Pancreas (tissue), 10 donors: ENCODE measurements around the gene THSD4. TPM values are rescaled to one million over a fixed set of nuclear protein-coding genes. Genes with fewer than 3 reads are reported as not detected.

Source experiments
- ATAC-seq, 4 donors: fragments of 200-7000 bp; cut with Tn5 transposase; one replicate each; pipeline versions ENCODE4 v1.8.0 to v1.9.1; 2020; ENCODE audit warnings: mild to moderate bottlenecking in 4 of 4, moderate library complexity in 4 of 4
- DNase-seq, 6 donors: peaks; one replicate each; pipeline ENCODE4 v3.0.0-alpha.2; 2020
- FAIRE-seq: peaks from 2 replicates; lab custom pipeline; 2012; peaks lifted over from hg19 to GRCh38; lab: Jason Lieb, UNC
- H3K27ac ChIP-seq, 4 donors: fragments of 200-600 bp; sonication (generic); 1 replicate in 3 of 4; 2 replicates in 1 of 4; pipeline versions ENCODE4 v1.5.0 to v1.8.0; 2020
- H3K27me3 ChIP-seq, 4 donors: fragments of 200-600 bp; one replicate each; pipeline ENCODE4 v1.8.0; 2021
- H3K36me3 ChIP-seq, 3 donors: fragments of 200-600 bp; sonication (generic) in 1 of 3; one replicate each; pipeline versions ENCODE4 v1.5.0 to v1.8.0; 2020 to 2021
- H3K4me1 ChIP-seq, 3 donors: fragments of 200-600 bp; one replicate each; pipeline ENCODE4 v1.8.0; 2021
- H3K4me3 ChIP-seq, 4 donors: fragments of 200-600 bp; sonication (generic) in 2 of 4; one replicate each; pipeline versions ENCODE4 v1.5.0 to v1.8.0; 2020 to 2021
- H3K9me3 ChIP-seq, 4 donors: fragments of 200-600 bp; one replicate each; pipeline ENCODE4 v1.8.0; 2021
- WGBS, 2 donors: extraction: QIAGEN DNeasy Blood & Tissue Kit; methylation state at CpG; one replicate each; pipeline ENCODE4 v1.1.7; 2013; 5-methylcytosine and 5-hydroxymethylcytosine counted together
- intact Hi-C, 3 donors: fragments of 100-400 bp; cut with DNase I; formaldehyde crosslinking; loops; one replicate each; pipeline versions ENCODE4 v1.11.1 to v1.14.2; 2022
- polyA plus RNA-seq, 2 donors: library from polyadenylated mRNA; stranded (reverse); fragments of 200-250 nt; gene quantifications; one replicate each; pipeline ENCODE4 v1.2.3, GENCODE V29; 2013
- total RNA-seq, 6 donors: library from RNA; stranded (reverse); fragmentation: NEBNext Ultra II Directional in 4 of 6; extraction: Animal tissue kit (Norgen Biotek cat#: 25700) in 4 of 6; gene quantifications; one replicate each; pipeline versions ENCODE4 v1.2.1 to v1.2.4, GENCODE V29; 2021 to 2023
- TF ChIP-seq, protein P1 (sequence below), 4 donors: fragments of 200-600 bp; sonication (generic) in 3 of 4; IDR thresholded peaks; one replicate each; pipeline versions ENCODE4 v1.5.0 to v1.8.0; 2021; ENCODE audit warnings: antibody characterized with exemption in 4 of 4
- donor health status: healthy with polysubstance abuse.
- donor health status: DM: no; HTN: no; CAD: no; lungs with moderate emphysema.
- donor health status: DM: no; HTN: no; CAD: no.
- donor health status: control.
- donor health status: control.
- donor health status: Bipolar disorder and iron deficiency.
- donor health status: DM: yes; HTN: yes; CAD: no.
- donor health status: DM: no; HTN: no; CAD: no.
- donor health status: DM: no; HTN: no; CAD: no.
- donor health status: DM: yes; HTN: yes; CAD: no.

Gene THSD4
- total and polyA plus RNA-seq, 8 donors: 6.0 to 17.8 (median 13.3) TPM

DNA sequence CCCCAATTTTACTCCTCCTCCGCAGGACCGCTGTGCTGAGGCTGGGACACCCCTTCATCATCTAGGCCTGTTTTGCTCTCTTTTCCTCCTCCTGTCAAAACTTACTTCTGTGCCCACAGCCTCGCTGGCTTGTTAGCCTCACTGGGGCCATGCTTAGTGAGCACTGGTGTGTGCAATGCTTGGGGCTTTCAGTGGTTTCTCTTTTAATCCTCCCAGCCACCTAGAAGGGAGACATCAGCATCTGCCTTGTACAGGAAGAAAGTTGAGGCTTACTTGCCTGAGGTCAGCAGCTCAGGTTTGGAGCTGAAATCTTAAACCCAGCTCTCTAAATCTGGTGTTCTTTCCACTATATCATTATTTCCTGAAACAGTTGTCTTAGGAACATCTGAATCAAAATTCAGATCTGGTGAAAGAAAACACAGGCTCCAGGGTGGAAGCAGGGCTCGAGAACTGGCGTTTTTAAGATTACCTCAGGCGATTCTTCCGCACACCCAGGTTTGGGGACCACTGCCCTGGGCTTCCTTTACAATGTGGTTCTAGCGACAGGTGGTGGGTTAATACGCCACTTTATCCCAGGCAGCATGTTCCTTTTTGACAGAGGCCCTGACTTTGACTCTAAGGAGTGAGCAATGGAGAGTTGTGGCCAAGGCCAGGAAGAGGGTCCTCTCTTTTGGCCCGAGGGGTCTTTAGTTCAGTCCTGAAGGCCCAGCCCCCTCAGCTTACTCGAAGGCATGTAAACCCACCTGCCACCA lies 3.8 kb downstream of the THSD4 start:
- DNase-seq: no peak
- no peak overlapping the region for H3K27ac ChIP-seq
- H3K9me3 ChIP-seq: no peaks in the 10 kb centered on the region
- no peak for FAIRE-seq
- no peaks in the 10 kb centered on the region for H3K27me3 ChIP-seq
- intact Hi-C loops: loop anchor here in 2 of 3 donors (5.0 to 10.0 kb wide), 2 partner anchors 323 to 326 kb away; no protein-coding TSS in a partner anchor
- WGBS, 2 donors: 73 to 82% methylated on average over 11 of the region's 11 CpGs
- no peaks in the 10 kb centered on the region for H3K4me1 ChIP-seq
- no peak overlapping the region for H3K4me3 ChIP-seq
- ATAC-seq: no peak
- no peaks in the 10 kb centered on the region for H3K36me3 ChIP-seq
- TF ChIP-seq, protein P1, sequence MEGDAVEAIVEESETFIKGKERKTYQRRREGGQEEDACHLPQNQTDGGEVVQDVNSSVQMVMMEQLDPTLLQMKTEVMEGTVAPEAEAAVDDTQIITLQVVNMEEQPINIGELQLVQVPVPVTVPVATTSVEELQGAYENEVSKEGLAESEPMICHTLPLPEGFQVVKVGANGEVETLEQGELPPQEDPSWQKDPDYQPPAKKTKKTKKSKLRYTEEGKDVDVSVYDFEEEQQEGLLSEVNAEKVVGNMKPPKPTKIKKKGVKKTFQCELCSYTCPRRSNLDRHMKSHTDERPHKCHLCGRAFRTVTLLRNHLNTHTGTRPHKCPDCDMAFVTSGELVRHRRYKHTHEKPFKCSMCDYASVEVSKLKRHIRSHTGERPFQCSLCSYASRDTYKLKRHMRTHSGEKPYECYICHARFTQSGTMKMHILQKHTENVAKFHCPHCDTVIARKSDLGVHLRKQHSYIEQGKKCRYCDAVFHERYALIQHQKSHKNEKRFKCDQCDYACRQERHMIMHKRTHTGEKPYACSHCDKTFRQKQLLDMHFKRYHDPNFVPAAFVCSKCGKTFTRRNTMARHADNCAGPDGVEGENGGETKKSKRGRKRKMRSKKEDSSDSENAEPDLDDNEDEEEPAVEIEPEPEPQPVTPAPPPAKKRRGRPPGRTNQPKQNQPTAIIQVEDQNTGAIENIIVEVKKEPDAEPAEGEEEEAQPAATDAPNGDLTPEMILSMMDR (IDR thresholded peaks at IDR 0.05): no peak

DNA sequence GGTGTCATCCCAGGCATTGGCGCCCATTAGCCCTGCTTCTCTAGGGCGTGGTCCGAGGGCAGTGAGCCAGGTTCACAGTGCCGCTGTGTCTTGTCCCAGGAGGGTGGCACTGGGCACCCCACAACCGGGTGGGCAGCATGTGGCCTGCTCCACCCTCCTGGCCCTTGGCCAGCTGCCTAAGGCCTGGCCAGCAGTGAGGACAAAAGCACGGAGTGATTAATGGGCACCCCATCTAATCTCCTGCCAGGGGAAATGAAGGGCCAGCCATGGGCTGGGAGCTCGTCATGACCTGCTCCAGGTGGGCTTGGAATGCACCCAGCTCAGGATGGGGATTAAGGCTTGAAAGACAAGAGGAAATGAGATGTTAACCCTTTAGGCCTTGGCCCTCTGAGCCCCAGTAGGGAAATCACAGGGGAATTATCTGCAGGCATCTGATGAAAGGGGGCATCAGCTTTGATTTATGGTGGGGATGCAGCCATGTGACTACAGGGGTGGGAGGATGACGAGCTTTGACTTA lies 5.2 kb downstream of the THSD4 start:
- Histone ChIP-seq H3K4me1 (no peaks in the 10 kb centered on the region), H3K4me3 (no peak overlapping the region), H3K36me3 (no peaks in the 10 kb centered on the region), H3K27ac (no peak overlapping the region), H3K27me3 (no peaks in the 10 kb centered on the region), H3K9me3 (no peaks in the 10 kb centered on the region)
- 62 to 67% methylated on average over 8 of the region's 8 CpGs for WGBS, 2 donors
- TF ChIP-seq, protein P1 (IDR thresholded peaks at IDR 0.05): no peak
- ATAC-seq (no peak), FAIRE-seq (no peak), DNase-seq (peak in 1 of 6 donors; percentile 27)
- intact Hi-C loops: no loop called here

DNA sequence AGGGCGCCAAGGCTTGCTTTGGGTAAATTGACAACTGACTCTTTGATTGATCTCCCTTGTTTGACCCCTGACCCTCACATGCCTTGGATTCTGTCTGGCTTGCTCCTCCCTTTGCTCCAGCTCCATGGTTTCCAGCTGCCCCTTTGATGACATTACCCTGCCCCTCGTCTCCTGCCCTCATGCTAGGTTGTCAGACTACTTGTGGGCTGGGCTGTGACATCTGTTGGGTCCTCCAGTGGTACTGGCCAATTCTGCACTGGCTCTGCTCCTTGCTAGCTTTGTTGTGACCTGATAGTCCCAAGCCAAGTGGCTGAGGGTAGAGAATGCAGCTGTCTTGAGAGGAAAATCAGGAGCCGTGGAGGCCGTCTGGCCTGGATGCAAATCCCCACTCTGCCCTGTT lies 6.2 kb downstream of the THSD4 start:
- no peaks in the 10 kb centered on the region for H3K27me3 ChIP-seq
- TF ChIP-seq, protein P1 (IDR thresholded peaks at IDR 0.05): no peak
- FAIRE-seq (no peak), ATAC-seq (no peak), DNase-seq (no peak)
- no peak overlapping the region for H3K4me3 ChIP-seq
- no peak overlapping the region for H3K27ac ChIP-seq
- 65 to 68% methylated on average over 4 of the region's 4 CpGs for WGBS, 2 donors
- H3K36me3 ChIP-seq: no peaks in the 10 kb centered on the region
- H3K4me1 ChIP-seq: no peaks in the 10 kb centered on the region
- intact Hi-C loops: no loop called here
- no peaks in the 10 kb centered on the region for H3K9me3 ChIP-seq

DNA sequence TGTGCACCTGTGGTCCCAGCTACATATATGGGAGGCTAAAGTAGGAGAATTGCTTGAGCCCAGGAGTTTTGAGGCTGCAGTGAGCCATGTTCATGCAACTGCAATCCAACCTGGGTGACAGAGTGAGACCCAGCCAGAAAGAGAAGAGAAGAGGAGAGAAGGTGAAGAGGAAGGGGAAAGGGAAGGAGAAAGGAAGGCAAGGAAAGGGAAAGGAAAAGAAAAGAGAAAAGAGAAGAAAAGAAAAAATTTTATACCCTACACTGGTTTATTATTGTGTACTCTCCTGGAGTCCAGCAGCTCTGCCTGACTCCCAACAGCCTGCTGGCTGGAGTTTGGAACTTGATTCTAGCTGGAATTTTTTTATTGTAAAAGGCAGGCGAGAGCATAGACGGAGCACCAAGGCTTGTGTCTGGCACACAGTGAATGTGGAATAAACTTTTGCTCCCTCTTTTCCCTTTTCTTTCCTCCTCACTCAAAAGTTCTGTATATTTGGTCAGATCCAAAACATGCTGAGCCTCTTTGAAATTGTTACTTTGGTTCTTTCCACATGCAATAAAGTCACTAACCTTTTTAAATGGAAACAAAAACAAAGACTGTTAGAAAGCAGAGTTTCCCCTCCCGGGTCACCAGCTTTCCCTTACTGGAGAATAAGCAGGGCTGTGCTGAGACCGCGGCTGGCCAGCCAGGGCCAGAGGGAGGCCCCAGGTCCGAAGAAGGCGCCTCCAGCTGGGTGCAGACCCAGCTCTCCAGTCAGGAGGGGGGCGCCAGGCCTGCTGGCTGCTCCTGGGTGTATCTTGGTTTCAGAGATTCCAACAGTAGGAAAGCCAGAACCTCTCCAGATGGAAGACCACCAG lies 9.9 kb downstream of the THSD4 start:
- Histone ChIP-seq H3K27ac (no peak overlapping the region), H3K4me3 (no peak overlapping the region), H3K36me3 (no peaks in the 10 kb centered on the region), H3K27me3 (no peaks in the 10 kb centered on the region), H3K9me3 (no peaks in the 10 kb centered on the region), H3K4me1 (no peaks in the 10 kb centered on the region)
- FAIRE-seq (no peak), ATAC-seq (no peak), DNase-seq (no peak)
- TF ChIP-seq, protein P1 (IDR thresholded peaks at IDR 0.05): no peak
- 68 to 72% methylated on average over 8 of the region's 8 CpGs for WGBS, 2 donors
- intact Hi-C loops: no loop called here
